ENCODE results near the gene TMPRSS11D. TPM values are rescaled to one million over a fixed set of nuclear protein-coding genes. Genes with fewer than 3 reads are reported as not detected.

TMPRSS11D gene
- polyA plus RNA-seq, 1 donor from 2014 or later = not detected

GRCh38 chr4:67787311-67787710 lies 96.5 kb downstream of the TMPRSS11D start:
- TF ChIP-seq POLR2AphosphoS5 (IDR thresholded peaks at IDR 0.05) (no peak), EZH2 (IDR thresholded peaks at IDR 0.05; ENCODE audit: borderline replicate concordance, insufficient read depth, low read length, poor library complexity, severe bottlenecking) (no peak), TAF1 (IDR thresholded peaks at IDR 0.05; ENCODE audit: low read depth) (no peak), RAD21 (conservative IDR thresholded peaks at IDR 0.05) (no peak), EP300 (conservative IDR thresholded peaks at IDR 0.05; ENCODE audit: poor library complexity, severe bottlenecking) (no peak), REST (IDR thresholded peaks at IDR 0.05; ENCODE audit: borderline replicate concordance) (no peak), SMC3 (conservative IDR thresholded peaks at IDR 0.05; ENCODE audit: poor library complexity) (no peak), MXI1 (conservative IDR thresholded peaks at IDR 0.05; ENCODE audit: poor library complexity, severe bottlenecking) (no peak), CTCF (IDR thresholded peaks at IDR 0.05; ENCODE audit: poor library complexity, severe bottlenecking) (no peak)
- H3K36me3 ChIP-seq (ENCODE audit: insufficient read depth, low read length) = no peaks in the 10 kb centered on the region
- no peaks in the 10 kb centered on the region for H3F3A ChIP-seq (ENCODE audit: insufficient read depth, low read length, poor library complexity, severe bottlenecking)
- H2AFZ ChIP-seq (ENCODE audit: low read depth, low read length) = no peak overlapping the region
- H3K4me2 ChIP-seq (ENCODE audit: low read length) = no peak overlapping the region
- H3K9ac ChIP-seq (ENCODE audit: low read length) = no peak overlapping the region
- no peaks in the 10 kb centered on the region for H3K27me3 ChIP-seq (ENCODE audit: insufficient read depth, low read depth, low read length)
- H3K4me3 ChIP-seq (ENCODE audit: low read length) = no peak overlapping the region
- no peaks in the 10 kb centered on the region for H4K20me1 ChIP-seq (ENCODE audit: insufficient read depth)
- no peak overlapping the region for H3K27ac ChIP-seq (ENCODE audit: low read length)
- H3K9me3 ChIP-seq (ENCODE audit: low read length) = no peaks in the 10 kb centered on the region
- H3K79me2 ChIP-seq (replicated peaks; ENCODE audit: insufficient read depth, low read length) = no peaks in the 10 kb centered on the region
- H3K9me2 ChIP-seq (ENCODE audit: insufficient read depth, low read length) = no peaks in the 10 kb centered on the region

- TF ChIP-seq SMC3 (conservative IDR thresholded peaks at IDR 0.05; ENCODE audit: poor library complexity) (no peak), TAF1 (IDR thresholded peaks at IDR 0.05; ENCODE audit: low read depth) (no peak)
- Histone ChIP-seq H3K36me3 (ENCODE audit: insufficient read depth, low read length) (no peaks in the 10 kb centered on the region), H4K20me1 (ENCODE audit: insufficient read depth) (no peaks in the 10 kb centered on the region), H3F3A (ENCODE audit: insufficient read depth, low read length, poor library complexity, severe bottlenecking) (no peaks in the 10 kb centered on the region), H3K9me2 (ENCODE audit: insufficient read depth, low read length) (no peaks in the 10 kb centered on the region), H3K9me3 (ENCODE audit: low read length) (no peaks in the 10 kb centered on the region), H3K4me2 (ENCODE audit: low read length) (no peak overlapping the region), H3K4me3 (ENCODE audit: low read length) (no peak overlapping the region), H2AFZ (ENCODE audit: low read depth, low read length) (no peak overlapping the region), H3K79me2 (replicated peaks; ENCODE audit: insufficient read depth, low read length) (no peaks in the 10 kb centered on the region), H3K27me3 (ENCODE audit: insufficient read depth, low read depth, low read length) (no peaks in the 10 kb centered on the region), H3K27ac (ENCODE audit: low read length) (no peak overlapping the region), H3K9ac (ENCODE audit: low read length) (no peak overlapping the region)
Observed at GRCh38 chr4:67785528-67785927, 98.3 kb downstream of the TMPRSS11D start.

- TF ChIP-seq REST (IDR thresholded peaks at IDR 0.05; ENCODE audit: borderline replicate concordance) (no peak), RAD21 (conservative IDR thresholded peaks at IDR 0.05) (no peak), CTCF (IDR thresholded peaks at IDR 0.05; ENCODE audit: poor library complexity, severe bottlenecking) (no peak), SMC3 (conservative IDR thresholded peaks at IDR 0.05; ENCODE audit: poor library complexity) (no peak), EZH2 (IDR thresholded peaks at IDR 0.05; ENCODE audit: borderline replicate concordance, insufficient read depth, low read length, poor library complexity, severe bottlenecking) (no peak), EP300 (conservative IDR thresholded peaks at IDR 0.05; ENCODE audit: poor library complexity, severe bottlenecking) (no peak), TAF1 (IDR thresholded peaks at IDR 0.05; ENCODE audit: low read depth) (no peak), POLR2AphosphoS5 (IDR thresholded peaks at IDR 0.05) (no peak), MXI1 (conservative IDR thresholded peaks at IDR 0.05; ENCODE audit: poor library complexity, severe bottlenecking) (no peak)
- Histone ChIP-seq H3K4me3 (ENCODE audit: low read length) (no peak overlapping the region), H3F3A (ENCODE audit: insufficient read depth, low read length, poor library complexity, severe bottlenecking) (no peaks in the 10 kb centered on the region), H3K79me2 (replicated peaks; ENCODE audit: insufficient read depth, low read length) (no peaks in the 10 kb centered on the region), H3K9me3 (ENCODE audit: low read length) (no peaks in the 10 kb centered on the region), H2AFZ (ENCODE audit: low read depth, low read length) (no peak overlapping the region), H3K4me2 (ENCODE audit: low read length) (no peak overlapping the region), H3K36me3 (ENCODE audit: insufficient read depth, low read length) (no peaks in the 10 kb centered on the region), H3K27me3 (ENCODE audit: insufficient read depth, low read depth, low read length) (no peaks in the 10 kb centered on the region), H4K20me1 (ENCODE audit: insufficient read depth) (no peaks in the 10 kb centered on the region), H3K27ac (ENCODE audit: low read length) (no peak overlapping the region), H3K9ac (ENCODE audit: low read length) (no peak overlapping the region), H3K9me2 (ENCODE audit: insufficient read depth, low read length) (no peaks in the 10 kb centered on the region)
Observed at GRCh38 chr4:67779631-67780030, 104.2 kb downstream of the TMPRSS11D start.
